Lung (tissue), 12 donors: ENCODE measurements around the gene CAP2. TPM values are rescaled to one million over a fixed set of nuclear protein-coding genes. Genes with fewer than 3 reads are reported as not detected.
"Not testable (repeated sequence)": the region's sequence is repeated elsewhere in the genome, so short reads cannot be mapped to it uniquely, and the experiment has no call there.

Source experiments
- ATAC-seq: fragments of 200-7000 bp; cut with Tn5 transposase; one replicate; pipeline ENCODE4 v1.9.1; 2020; ENCODE audit warnings: moderate number of reproducible peaks; ENCODE audit not compliant: insufficient read depth, low FRiP score
- DNase-seq, 3 donors: peaks; one replicate each; pipeline ENCODE4 v3.0.0-alpha.2; 2013 to 2017
- H3K27ac ChIP-seq, 2 donors: one replicate each; pipeline ENCODE4 v1.5.1; 2013; ENCODE audit warnings: mild to moderate bottlenecking in 2 of 2, moderate library complexity in 2 of 2, control low read depth in 1 of 2, inconsistent platforms in 1 of 2, low read depth in 1 of 2, low read length in 1 of 2
- H3K27me3 ChIP-seq, 3 donors: one replicate each; pipeline ENCODE4 v1.5.1; 2013; ENCODE audit warnings: low read length in 2 of 3; ENCODE audit not compliant: control insufficient read depth in 3 of 3, insufficient read depth in 3 of 3
- H3K36me3 ChIP-seq, 4 donors: one replicate each; pipeline ENCODE4 v1.5.1; 2013; ENCODE audit warnings: low read length in 4 of 4, mild to moderate bottlenecking in 1 of 4, moderate library complexity in 1 of 4; ENCODE audit not compliant: control insufficient read depth in 4 of 4, insufficient read depth in 4 of 4
- H3K4me1 ChIP-seq, 5 donors: one replicate each; pipeline ENCODE4 v1.5.1; 2013; ENCODE audit warnings: low read length in 5 of 5, mild to moderate bottlenecking in 2 of 5, moderate library complexity in 1 of 5; ENCODE audit not compliant: control insufficient read depth in 5 of 5, insufficient read depth in 5 of 5
- H3K4me3 ChIP-seq: one replicate; pipeline ENCODE4 v1.5.1; 2013; ENCODE audit warnings: mild to moderate bottlenecking, control low read depth, moderate library complexity
- H3K9ac ChIP-seq, 2 donors: one replicate each; pipeline ENCODE4 v1.5.1; 2013; ENCODE audit warnings: low read length in 2 of 2, control low read depth in 1 of 2; ENCODE audit not compliant: insufficient read depth in 1 of 2
- H3K9me3 ChIP-seq, 4 donors: one replicate each; pipeline ENCODE4 v1.5.1; 2013; ENCODE audit warnings: low read length in 3 of 4, mild to moderate bottlenecking in 1 of 4, moderate library complexity in 1 of 4; ENCODE audit not compliant: control insufficient read depth in 4 of 4, insufficient read depth in 3 of 4
- WGBS, 2 donors: extraction: QIAGEN DNeasy Blood & Tissue Kit; methylation state at CpG; one replicate each; pipeline ENCODE4 v1.1.7; 2013; 5-methylcytosine and 5-hydroxymethylcytosine counted together
- polyA plus RNA-seq, 2 donors: library from polyadenylated mRNA; stranded (reverse); fragments of 200-250 nt; gene quantifications; one replicate each; pipeline ENCODE4 v1.2.1, GENCODE V29; 2013
- total RNA-seq, 2 donors: library from RNA; depleted of rRNA in 1 of 2; stranded (reverse); fragments of >200 nt in 1 of 2; gene quantifications; one replicate each; pipeline ENCODE4 v1.2.1, GENCODE V29; 2014 to 2021
- TF ChIP-seq, protein P1 (sequence below): IDR thresholded peaks from 2 replicates; pipeline ENCODE4 v1.5.1; 2012; ENCODE audit warnings: mild to moderate bottlenecking; ENCODE audit errors: control extremely low read depth, extremely low read depth
- donor health status: control.
- donor health status: control.
- donor health status: Bipolar disorder and iron deficiency.
- donor health status: healthy.
- donor health status: DM: yes; HTN: yes; CAD: no.

The CAP2 gene
- total and polyA plus RNA-seq, 4 donors = 2.0 to 5.7 (median 3.4) TPM

DNA sequence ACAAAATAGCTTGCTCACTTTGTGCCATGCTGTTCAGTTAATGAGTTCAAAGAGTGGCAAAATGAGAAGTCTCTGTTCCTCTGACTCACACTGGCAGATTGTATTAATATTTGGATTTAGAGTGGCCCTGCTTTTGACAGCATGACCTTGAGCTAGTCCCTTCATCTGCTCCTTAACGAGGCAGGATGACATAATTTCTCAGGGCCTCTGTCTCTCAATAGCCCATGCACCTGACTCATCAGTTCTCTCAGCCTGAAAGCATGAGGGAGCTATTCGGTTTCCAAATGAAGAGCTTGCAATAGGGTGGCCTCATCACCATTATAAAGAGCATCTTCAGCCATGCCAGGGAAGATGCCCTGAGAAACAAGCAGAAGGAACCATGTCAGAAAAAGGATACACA lies 38.2 kb downstream of the CAP2 start:
- Histone ChIP-seq H3K9ac (no peak overlapping the region), H3K27me3 (no peaks in the 10 kb centered on the region), H3K4me1 (peaks cover 0 to 8% (median 0%) of the 10 kb centered on the region in 5 donors), H3K4me3 (no peak overlapping the region), H3K27ac (peak overlapping the region in 1 of 2 donors; percentile 13), H3K9me3 (no peaks in the 10 kb centered on the region), H3K36me3 (no peaks in the 10 kb centered on the region)
- DNase-seq (no peak), ATAC-seq (no peak)
- 79 to 86% methylated on average over 2 of the region's 2 CpGs for WGBS, 2 donors
- TF ChIP-seq, protein P1, sequence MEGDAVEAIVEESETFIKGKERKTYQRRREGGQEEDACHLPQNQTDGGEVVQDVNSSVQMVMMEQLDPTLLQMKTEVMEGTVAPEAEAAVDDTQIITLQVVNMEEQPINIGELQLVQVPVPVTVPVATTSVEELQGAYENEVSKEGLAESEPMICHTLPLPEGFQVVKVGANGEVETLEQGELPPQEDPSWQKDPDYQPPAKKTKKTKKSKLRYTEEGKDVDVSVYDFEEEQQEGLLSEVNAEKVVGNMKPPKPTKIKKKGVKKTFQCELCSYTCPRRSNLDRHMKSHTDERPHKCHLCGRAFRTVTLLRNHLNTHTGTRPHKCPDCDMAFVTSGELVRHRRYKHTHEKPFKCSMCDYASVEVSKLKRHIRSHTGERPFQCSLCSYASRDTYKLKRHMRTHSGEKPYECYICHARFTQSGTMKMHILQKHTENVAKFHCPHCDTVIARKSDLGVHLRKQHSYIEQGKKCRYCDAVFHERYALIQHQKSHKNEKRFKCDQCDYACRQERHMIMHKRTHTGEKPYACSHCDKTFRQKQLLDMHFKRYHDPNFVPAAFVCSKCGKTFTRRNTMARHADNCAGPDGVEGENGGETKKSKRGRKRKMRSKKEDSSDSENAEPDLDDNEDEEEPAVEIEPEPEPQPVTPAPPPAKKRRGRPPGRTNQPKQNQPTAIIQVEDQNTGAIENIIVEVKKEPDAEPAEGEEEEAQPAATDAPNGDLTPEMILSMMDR = no peak

DNA sequence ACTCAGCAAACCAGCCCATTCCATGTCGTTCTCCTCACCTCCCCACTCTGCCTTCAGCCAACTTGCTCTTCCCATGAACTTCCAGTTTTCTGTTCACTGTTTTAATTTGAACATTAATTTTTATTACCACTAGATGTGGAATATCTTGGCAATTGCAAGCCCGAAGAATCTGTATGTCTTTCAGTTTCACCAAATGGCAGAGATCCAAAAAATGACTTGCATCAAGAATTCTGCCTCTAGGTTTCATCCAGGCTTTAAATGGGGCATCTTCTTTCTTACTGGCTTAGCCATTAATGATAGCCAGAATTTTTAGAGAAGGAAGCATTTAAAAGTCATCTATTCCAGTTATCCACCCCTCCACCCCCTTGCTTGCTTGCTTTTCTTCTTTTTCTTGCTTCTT lies 39.0 kb downstream of the CAP2 start:
- Histone ChIP-seq H3K27ac (peak overlapping the region in 1 of 2 donors; percentile 39), H3K4me3 (no peak overlapping the region), H3K9me3 (no peaks in the 10 kb centered on the region), H3K27me3 (no peaks in the 10 kb centered on the region), H3K36me3 (no peaks in the 10 kb centered on the region), H3K4me1 (peaks cover 0 to 8% (median 0%) of the 10 kb centered on the region in 5 donors), H3K9ac (no peak overlapping the region)
- DNase-seq = peak in 1 of 3 donors; percentile 42
- ATAC-seq = no peak
- TF ChIP-seq, protein P1 = no peak
- WGBS, 2 donors = 62 to 83% methylated on average over 2 of the region's 2 CpGs

DNA sequence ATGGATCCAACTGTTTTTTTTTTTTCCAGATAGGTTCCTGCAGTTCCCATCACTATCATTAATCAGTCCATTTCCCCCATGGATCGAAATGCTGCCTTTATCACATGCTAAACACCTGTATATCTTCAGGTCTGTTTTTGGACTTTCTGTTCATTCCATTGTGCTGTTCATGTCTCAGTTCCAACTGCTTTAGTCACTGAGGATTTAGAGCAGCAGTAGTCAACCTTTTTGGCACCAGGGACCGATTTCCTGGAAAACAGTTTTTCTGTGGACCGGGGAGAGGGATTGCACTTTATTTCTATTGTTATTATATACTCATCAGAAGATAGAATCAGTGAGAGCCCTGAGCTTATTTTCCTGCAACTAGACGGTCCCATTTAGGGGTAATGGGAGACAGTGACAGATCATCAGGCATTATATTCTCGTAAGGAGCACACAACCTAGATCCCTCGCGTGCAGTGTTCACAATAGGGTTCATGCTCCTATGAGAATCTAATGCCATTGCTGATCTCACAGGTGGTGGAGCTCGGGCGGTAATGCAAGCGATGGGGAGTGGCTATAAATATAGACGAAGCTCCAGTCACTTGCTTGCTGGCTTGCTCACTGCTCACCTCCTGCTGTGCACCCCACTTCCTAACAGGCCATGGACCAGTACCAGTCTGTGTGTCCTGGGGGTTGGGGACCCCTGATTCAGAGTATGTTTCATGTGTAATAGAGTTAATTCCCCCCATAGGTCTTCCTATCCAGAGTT lies 46.0 kb downstream of the CAP2 start:
- Histone ChIP-seq H3K27ac (no peak overlapping the region), H3K4me3 (no peak overlapping the region), H3K9me3 (no peaks in the 10 kb centered on the region), H3K4me1 (peaks cover 0 to 2% (median 0%) of the 10 kb centered on the region in 5 donors), H3K36me3 (no peaks in the 10 kb centered on the region), H3K27me3 (no peaks in the 10 kb centered on the region), H3K9ac (no peak overlapping the region)
- TF ChIP-seq, protein P1 = no peak
- ATAC-seq (no peak), DNase-seq (no peak)
- WGBS, 2 donors = 77 to 84% methylated on average over 11 of the region's 11 CpGs

DNA sequence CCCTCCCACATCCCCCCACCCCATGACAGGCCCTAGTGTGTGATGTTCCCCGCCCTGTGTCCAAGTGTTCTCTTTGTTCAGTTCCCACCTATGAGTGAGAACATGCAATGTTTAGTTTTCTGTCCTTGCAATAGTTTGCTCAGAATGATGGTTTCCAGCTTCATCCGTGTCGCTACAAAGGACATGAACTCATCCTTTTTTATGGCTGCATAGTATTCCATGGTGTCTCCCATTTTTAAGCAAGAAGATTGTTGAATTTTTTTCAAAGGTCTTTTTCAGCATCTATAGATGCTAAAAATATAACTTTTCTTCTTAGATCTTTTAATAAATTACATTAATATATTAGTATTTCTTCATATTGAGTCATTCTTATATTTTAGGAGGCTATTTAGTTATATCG lies 47.4 kb downstream of the CAP2 start:
- not testable (repeated sequence) for ATAC-seq, H3K9ac ChIP-seq
- 97 to 98% methylated on average over 4 of the region's 4 CpGs for WGBS, 2 donors

More for the DNA sequence above, 47.4 kb downstream of the CAP2 start:
- not testable (repeated sequence) for H3K4me1 ChIP-seq, H3K27me3 ChIP-seq, H3K36me3 ChIP-seq, DNase-seq, H3K9me3 ChIP-seq, H3K4me3 ChIP-seq, H3K27ac ChIP-seq
